HL-60 (cell line): ENCODE results near the gene PCDHA5.
"Not testable (repeated sequence)": the region's sequence is repeated elsewhere in the genome, so short reads cannot be mapped to it uniquely, and the experiment has no call there.

Source experiments
- DNase-seq, 2 experiments: peaks; one replicate each; pipeline ENCODE4 v3.0.0-alpha.2; 2010 to 2020; ENCODE audit warnings: low read depth in 1 of 2, low spot score in 1 of 2
- H3K27ac ChIP-seq: fragments of 250-450 bp; sonication (Bioruptor Pico); replicated peaks from 2 replicates; pipeline ENCODE4 v1.5.1; 2020; ENCODE audit warnings: mild to moderate bottlenecking, moderate library complexity
- H3K27me3 ChIP-seq: fragments of 250-450 bp; sonication (Bioruptor Pico); 2 replicates; pipeline ENCODE4 v1.5.1; 2021; ENCODE audit warnings: mild to moderate bottlenecking, moderate library complexity; ENCODE audit not compliant: insufficient read depth, poor library complexity, severe bottlenecking
- H3K4me3 ChIP-seq: replicated peaks from 2 replicates; pipeline ENCODE4 v1.5.1; 2011; ENCODE audit warnings: mild to moderate bottlenecking, control low read depth, low read length; ENCODE audit not compliant: insufficient read depth
- GABPA ChIP-seq: IDR thresholded peaks from 2 replicates; pipeline ENCODE4 v1.6.1; 2012; ENCODE audit warnings: low read depth
- POLR2AphosphoS5 ChIP-seq: IDR thresholded peaks from 2 replicates; pipeline ENCODE4 v1.6.1; 2012; ENCODE audit warnings: low read depth
- SPI1 ChIP-seq: IDR thresholded peaks from 2 replicates; pipeline ENCODE4 v1.6.1; 2012; ENCODE audit warnings: low read depth, mild to moderate bottlenecking, borderline replicate concordance
- TF ChIP-seq, protein P1 (sequence below): IDR thresholded peaks from one replicate; pipeline ENCODE4 v1.5.1; 2011; ENCODE audit warnings: low read length, control low read depth, inconsistent platforms; ENCODE audit not compliant: insufficient read depth
- TF ChIP-seq, protein P2 (sequence below): IDR thresholded peaks from 2 replicates; pipeline ENCODE4 v1.6.1; 2012; ENCODE audit warnings: low read depth; ENCODE audit not compliant: insufficient replicate concordance

The PCDHA5 gene

DNA sequence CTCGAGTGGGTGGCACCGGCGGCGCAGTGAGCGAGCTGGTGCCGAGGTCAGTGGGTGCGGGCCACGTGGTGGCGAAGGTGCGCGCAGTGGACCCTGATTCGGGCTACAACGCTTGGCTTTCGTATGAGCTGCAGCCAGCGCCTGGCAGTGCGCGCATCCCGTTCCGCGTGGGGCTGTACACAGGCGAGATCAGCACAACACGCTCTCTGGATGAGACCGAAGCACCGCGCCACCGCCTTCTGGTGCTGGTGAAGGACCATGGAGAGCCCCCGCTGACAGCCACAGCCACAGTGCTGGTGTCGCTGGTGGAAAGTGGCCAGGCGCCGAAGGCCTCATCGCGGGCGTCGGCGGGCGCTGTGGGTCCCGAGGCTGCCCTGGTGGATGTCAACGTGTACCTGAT is 2.1 kb downstream of the PCDHA5 start:
- no peak for TF ChIP-seq SPI1
- TF ChIP-seq GABPA = no peak
- TF ChIP-seq, protein P1, sequence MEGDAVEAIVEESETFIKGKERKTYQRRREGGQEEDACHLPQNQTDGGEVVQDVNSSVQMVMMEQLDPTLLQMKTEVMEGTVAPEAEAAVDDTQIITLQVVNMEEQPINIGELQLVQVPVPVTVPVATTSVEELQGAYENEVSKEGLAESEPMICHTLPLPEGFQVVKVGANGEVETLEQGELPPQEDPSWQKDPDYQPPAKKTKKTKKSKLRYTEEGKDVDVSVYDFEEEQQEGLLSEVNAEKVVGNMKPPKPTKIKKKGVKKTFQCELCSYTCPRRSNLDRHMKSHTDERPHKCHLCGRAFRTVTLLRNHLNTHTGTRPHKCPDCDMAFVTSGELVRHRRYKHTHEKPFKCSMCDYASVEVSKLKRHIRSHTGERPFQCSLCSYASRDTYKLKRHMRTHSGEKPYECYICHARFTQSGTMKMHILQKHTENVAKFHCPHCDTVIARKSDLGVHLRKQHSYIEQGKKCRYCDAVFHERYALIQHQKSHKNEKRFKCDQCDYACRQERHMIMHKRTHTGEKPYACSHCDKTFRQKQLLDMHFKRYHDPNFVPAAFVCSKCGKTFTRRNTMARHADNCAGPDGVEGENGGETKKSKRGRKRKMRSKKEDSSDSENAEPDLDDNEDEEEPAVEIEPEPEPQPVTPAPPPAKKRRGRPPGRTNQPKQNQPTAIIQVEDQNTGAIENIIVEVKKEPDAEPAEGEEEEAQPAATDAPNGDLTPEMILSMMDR = no peak
- TF ChIP-seq POLR2AphosphoS5 = no peak
- TF ChIP-seq, protein P2, sequence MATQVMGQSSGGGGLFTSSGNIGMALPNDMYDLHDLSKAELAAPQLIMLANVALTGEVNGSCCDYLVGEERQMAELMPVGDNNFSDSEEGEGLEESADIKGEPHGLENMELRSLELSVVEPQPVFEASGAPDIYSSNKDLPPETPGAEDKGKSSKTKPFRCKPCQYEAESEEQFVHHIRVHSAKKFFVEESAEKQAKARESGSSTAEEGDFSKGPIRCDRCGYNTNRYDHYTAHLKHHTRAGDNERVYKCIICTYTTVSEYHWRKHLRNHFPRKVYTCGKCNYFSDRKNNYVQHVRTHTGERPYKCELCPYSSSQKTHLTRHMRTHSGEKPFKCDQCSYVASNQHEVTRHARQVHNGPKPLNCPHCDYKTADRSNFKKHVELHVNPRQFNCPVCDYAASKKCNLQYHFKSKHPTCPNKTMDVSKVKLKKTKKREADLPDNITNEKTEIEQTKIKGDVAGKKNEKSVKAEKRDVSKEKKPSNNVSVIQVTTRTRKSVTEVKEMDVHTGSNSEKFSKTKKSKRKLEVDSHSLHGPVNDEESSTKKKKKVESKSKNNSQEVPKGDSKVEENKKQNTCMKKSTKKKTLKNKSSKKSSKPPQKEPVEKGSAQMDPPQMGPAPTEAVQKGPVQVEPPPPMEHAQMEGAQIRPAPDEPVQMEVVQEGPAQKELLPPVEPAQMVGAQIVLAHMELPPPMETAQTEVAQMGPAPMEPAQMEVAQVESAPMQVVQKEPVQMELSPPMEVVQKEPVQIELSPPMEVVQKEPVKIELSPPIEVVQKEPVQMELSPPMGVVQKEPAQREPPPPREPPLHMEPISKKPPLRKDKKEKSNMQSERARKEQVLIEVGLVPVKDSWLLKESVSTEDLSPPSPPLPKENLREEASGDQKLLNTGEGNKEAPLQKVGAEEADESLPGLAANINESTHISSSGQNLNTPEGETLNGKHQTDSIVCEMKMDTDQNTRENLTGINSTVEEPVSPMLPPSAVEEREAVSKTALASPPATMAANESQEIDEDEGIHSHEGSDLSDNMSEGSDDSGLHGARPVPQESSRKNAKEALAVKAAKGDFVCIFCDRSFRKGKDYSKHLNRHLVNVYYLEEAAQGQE = no peak
- Histone ChIP-seq H3K4me3 (no peak overlapping the region), H3K27ac (no peak overlapping the region), H3K27me3 (peaks cover 5% of the 10 kb centered on the region)
- no peak for DNase-seq

DNA sequence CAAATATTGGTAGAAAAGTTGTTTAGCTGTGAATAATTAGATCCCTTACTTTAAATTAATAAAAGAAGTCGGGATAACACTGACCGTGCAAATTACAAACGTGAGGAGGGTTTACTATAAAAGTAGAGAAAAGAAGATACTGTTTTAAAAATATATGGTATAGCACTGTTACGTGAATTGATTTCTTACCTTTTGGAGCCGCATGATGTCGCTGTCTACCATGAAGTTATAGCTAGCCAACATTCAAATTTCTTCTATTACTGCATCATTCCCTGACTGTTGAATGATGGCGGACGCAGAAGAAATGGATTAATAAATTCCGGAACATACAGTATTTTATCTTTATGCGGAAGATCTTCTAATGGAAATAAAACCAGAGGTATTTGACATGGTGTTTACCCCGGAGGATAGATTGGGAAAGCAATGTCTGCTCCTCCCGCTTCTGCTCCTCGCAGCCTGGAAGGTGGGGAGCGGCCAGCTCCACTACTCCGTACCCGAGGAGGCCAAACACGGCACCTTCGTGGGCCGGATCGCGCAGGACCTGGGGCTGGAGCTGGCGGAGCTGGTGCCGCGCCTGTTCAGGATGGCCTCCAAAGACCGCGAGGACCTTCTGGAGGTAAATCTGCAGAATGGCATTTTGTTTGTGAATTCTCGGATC is 6.4 kb downstream of the PCDHA5 start, which contains the start of gene PCDHA6:
Gene PCDHA6, plus strand, starts transcription at position 257 of the 658 bp plus-strand sequence. Its CDS starts 132 bp downstream, at position 389.
- no peak for DNase-seq
- TF ChIP-seq SPI1 = no peak
- TF ChIP-seq, protein P1 = no peak
- TF ChIP-seq POLR2AphosphoS5 = no peak
- no peak for TF ChIP-seq GABPA
- TF ChIP-seq, protein P2 = no peak
- Histone ChIP-seq H3K27me3 (peaks cover 5% of the 10 kb centered on the region), H3K27ac (no peak within 1 kb of the TSS), H3K4me3 (no peak within 1 kb of the TSS)

DNA sequence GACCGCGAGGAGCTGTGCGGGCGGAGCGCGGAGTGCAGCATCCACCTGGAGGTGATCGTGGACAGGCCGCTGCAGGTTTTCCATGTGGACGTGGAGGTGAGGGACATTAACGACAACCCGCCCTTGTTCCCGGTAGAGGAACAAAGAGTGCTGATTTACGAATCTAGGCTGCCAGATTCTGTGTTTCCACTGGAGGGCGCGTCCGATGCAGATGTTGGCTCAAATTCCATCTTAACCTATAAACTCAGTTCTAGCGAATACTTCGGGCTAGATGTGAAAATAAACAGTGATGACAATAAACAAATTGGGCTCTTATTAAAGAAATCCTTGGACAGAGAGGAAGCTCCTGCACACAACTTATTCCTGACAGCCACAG is 6.9 kb downstream of the PCDHA5 start:
- no peak for DNase-seq
- Histone ChIP-seq H3K4me3 (no peak overlapping the region), H3K27me3 (peaks cover 5% of the 10 kb centered on the region), H3K27ac (no peak overlapping the region)
- TF ChIP-seq, protein P1 = no peak
- TF ChIP-seq POLR2AphosphoS5 (no peak), SPI1 (no peak), GABPA (no peak)
- TF ChIP-seq, protein P2 = no peak

DNA sequence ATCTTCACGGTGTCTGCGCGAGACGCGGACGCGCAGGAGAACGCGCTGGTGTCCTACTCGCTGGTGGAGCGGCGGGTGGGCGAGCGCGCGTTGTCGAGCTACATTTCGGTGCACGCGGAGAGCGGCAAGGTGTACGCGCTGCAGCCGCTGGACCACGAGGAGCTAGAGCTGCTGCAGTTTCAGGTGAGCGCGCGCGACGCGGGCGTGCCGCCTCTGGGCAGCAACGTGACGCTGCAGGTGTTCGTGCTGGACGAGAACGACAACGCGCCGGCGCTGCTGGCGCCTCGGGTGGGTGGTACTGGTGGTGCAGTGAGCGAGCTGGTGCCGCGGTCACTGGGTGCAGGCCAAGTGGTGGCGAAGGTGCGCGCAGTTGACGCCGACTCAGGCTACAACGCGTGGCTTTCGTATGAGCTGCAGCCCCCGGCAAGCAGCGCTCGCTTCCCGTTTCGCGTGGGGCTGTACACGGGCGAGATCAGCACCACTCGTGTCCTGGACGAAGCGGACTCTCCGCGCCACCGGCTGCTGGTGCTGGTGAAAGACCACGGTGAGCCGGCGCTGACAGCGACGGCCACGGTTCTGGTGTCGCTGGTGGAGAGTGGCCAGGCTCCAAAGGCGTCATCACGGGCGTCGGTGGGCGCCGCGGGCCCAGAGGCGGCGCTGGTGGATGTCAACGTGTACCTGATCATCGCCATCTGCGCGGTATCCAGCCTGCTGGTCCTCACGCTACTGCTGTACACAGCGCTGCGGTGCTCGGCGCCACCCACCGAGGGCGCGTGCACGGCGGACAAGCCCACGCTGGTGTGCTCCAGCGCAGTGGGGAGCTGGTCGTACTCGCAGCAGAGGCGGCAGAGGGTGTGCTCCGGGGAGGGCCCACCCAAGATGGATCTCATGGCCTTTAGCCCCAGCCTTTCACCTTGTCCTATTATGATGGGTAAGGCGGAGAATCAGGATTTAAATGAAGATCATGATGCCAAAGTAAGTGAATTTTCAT is 8.4 kb downstream of the PCDHA5 start:
- not testable (repeated sequence) for DNase-seq, H3K4me3 ChIP-seq, H3K27ac ChIP-seq, H3K27me3 ChIP-seq
